Measurements from ENCODE around the gene LETM1. TPM values are rescaled to one million over a fixed set of nuclear protein-coding genes. Genes with fewer than 3 reads are reported as not detected.

LETM1 gene
- total RNA-seq, 1 donor from 2014 or later, result 16.9 TPM

DNA sequence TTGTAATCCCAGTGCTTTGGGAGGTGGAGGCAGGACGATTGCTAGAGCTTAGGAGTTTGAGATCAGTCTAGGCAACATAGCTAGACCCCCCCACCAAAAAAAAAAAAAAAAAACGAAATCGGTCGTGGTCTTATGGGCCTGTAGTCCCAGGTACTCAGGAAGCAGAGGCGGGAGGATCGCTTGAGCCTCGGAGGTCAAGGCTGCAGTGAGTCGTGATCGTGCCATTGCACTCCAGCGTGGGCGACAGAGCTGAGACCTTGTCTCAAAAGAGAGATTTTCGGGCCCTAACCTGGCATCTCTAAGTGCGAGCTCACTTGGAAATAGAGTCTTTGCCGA, 7.0 kb upstream of the LETM1 start:
- H3K9me3 ChIP-seq (ENCODE audit: low read depth), result no peaks in the 10 kb centered on the region
- H3K36me3 ChIP-seq, result no peaks in the 10 kb centered on the region
- Mint-ChIP-seq H3K36me3 (no peaks in the 10 kb centered on the region), H3K4me3 (peak overlapping the region; percentile 76), H3K27me3 (ENCODE audit: insufficient read depth, low read depth) (peaks cover 8% of the 10 kb centered on the region), H3K9me3 (no peaks in the 10 kb centered on the region), H3K4me1 (peaks cover 67% of the 10 kb centered on the region), H3K27ac (peak overlapping the region; percentile 98)
- no peaks in the 10 kb centered on the region for H3K79me2 ChIP-seq (ENCODE audit: low read depth)
- H2AFZ ChIP-seq (replicated peaks), result no peak overlapping the region
- peak overlapping the region; percentile 62 for H3K4me2 ChIP-seq
- TF ChIP-seq EZH2 (IDR thresholded peaks at IDR 0.05) (no peak), EZH2phosphoT487 (IDR thresholded peaks at IDR 0.05) (no peak), CTCF (IDR thresholded peaks at IDR 0.05) (no peak)
- H3K27ac ChIP-seq, result no peak overlapping the region
- no peak for DNase-seq (ENCODE audit: low spot score)
- peaks cover 44% of the 10 kb centered on the region for H3K4me1 ChIP-seq
- no peak overlapping the region for H3K9ac ChIP-seq
- peaks cover 89% of the 10 kb centered on the region for H3K27me3 ChIP-seq
- peaks cover 26% of the 10 kb centered on the region for H4K20me1 ChIP-seq (ENCODE audit: low read depth)
- peaks cover 11% of the 10 kb centered on the region for H3F3A ChIP-seq (ENCODE audit: low read depth)
- H3K4me3 ChIP-seq, result no peak overlapping the region

DNA sequence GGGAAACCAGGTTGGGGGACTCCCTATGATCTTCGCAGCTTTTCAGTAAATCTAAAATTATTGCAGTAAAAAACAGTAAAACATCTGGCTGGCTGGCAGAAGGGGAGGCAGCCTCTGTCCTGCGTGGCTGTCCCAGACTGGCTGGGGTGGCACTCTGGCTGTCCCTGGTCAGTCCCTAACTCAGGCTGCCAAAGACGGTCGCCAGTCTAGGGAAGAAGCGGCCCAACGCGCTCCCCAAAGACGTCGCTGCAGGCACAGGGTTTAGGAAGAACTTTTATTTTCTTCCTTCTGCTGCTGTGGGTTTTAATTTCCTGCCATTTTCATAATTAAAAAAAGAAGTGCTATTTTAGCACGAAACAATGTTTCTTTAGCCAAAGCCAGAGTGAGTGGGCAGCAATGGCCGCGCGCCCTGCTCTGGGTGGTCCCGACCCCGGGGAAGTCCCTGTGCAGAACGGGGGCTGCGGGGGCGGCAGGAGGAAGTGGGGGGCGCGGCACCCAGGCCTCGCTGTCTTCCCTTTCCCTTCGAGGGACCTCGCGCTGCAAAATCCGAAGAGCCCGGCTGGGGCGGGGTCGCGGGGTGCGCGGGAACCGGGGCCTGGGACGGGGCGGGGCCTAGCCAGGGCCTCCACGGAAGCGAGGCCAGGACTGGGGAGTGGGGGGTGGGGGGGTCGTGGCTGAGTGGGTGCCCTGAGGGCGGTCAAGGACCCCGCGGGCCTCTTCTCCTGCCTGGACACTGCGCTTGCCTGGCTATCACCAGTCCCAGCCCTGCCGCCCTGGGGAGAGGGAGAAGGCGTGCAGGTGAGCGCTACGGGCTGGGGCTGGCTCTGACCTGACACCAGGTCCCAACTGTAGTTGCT, 6.3 kb upstream of the LETM1 start:
- Histone ChIP-seq H3K4me2 (peak overlapping the region; percentile 62), H3K4me3 (peak overlapping the region; percentile 24), H3F3A (ENCODE audit: low read depth) (peaks cover 13% of the 10 kb centered on the region), H4K20me1 (ENCODE audit: low read depth) (peaks cover 33% of the 10 kb centered on the region), H2AFZ (replicated peaks) (no peak overlapping the region), H3K27ac (no peak overlapping the region), H3K4me1 (peaks cover 44% of the 10 kb centered on the region), H3K9ac (no peak overlapping the region), H3K79me2 (ENCODE audit: low read depth) (no peaks in the 10 kb centered on the region), H3K36me3 (no peaks in the 10 kb centered on the region), H3K27me3 (peaks cover 89% of the 10 kb centered on the region), H3K9me3 (ENCODE audit: low read depth) (no peaks in the 10 kb centered on the region)
- Mint-ChIP-seq H3K27ac (peak overlapping the region; percentile 98), H3K27me3 (ENCODE audit: insufficient read depth, low read depth) (peaks cover 8% of the 10 kb centered on the region), H3K4me3 (peak overlapping the region; percentile 76), H3K4me1 (peaks cover 66% of the 10 kb centered on the region), H3K9me3 (no peaks in the 10 kb centered on the region), H3K36me3 (no peaks in the 10 kb centered on the region)
- peak; percentile 29 for TF ChIP-seq EZH2phosphoT487 (IDR thresholded peaks at IDR 0.05)
- TF ChIP-seq EZH2 (IDR thresholded peaks at IDR 0.05), result no peak
- DNase-seq (ENCODE audit: low spot score), result no peak

DNA sequence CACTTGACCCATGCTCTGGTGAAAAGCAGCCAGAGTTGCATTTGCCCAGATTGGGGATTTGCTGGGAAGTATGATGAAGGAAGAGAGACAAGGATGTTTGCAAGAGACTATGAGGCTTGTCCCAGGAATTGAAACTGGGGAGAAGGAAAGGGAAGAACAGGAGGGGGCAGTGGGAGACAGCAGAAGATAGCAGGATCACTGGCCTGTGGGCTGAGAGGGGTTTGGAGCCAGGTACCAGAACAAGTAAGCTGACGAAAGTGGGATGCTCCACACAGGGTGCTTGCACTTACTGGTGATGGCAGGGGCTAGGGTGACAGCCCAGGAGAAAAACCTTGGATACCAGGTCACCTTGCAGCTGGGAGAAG, 3.4 kb upstream of the LETM1 start:
- Histone ChIP-seq H3K79me2 (ENCODE audit: low read depth) (peaks cover 12% of the 10 kb centered on the region), H3K27ac (no peak overlapping the region), H3K27me3 (peaks cover 78% of the 10 kb centered on the region), H3K4me3 (no peak overlapping the region), H3K9me3 (ENCODE audit: low read depth) (no peaks in the 10 kb centered on the region), H4K20me1 (ENCODE audit: low read depth) (peaks cover 31% of the 10 kb centered on the region), H3F3A (ENCODE audit: low read depth) (peaks cover 11% of the 10 kb centered on the region), H3K4me1 (peaks cover 27% of the 10 kb centered on the region), H2AFZ (replicated peaks) (no peak overlapping the region), H3K36me3 (no peaks in the 10 kb centered on the region), H3K4me2 (no peak overlapping the region), H3K9ac (no peak overlapping the region)
- Mint-ChIP-seq H3K4me3 (peak overlapping the region; percentile 5), H3K4me1 (peaks cover 53% of the 10 kb centered on the region), H3K36me3 (no peaks in the 10 kb centered on the region), H3K9me3 (no peaks in the 10 kb centered on the region), H3K27me3 (ENCODE audit: insufficient read depth, low read depth) (peaks cover 7% of the 10 kb centered on the region), H3K27ac (peak overlapping the region; percentile 74)
- DNase-seq (ENCODE audit: low spot score), result no peak
- TF ChIP-seq CTCF (IDR thresholded peaks at IDR 0.05) (peak; percentile 18), EZH2 (IDR thresholded peaks at IDR 0.05) (no peak)

- Histone ChIP-seq H4K20me1 (ENCODE audit: low read depth) (peaks cover 28% of the 10 kb centered on the region), H3K36me3 (no peaks in the 10 kb centered on the region), H3K79me2 (ENCODE audit: low read depth) (peaks cover 27% of the 10 kb centered on the region), H3K27ac (no peak overlapping the region), H3K4me2 (no peak overlapping the region), H2AFZ (replicated peaks) (no peak overlapping the region), H3K9ac (no peak overlapping the region), H3F3A (ENCODE audit: low read depth) (peaks cover 6% of the 10 kb centered on the region), H3K4me1 (peaks cover 14% of the 10 kb centered on the region), H3K9me3 (ENCODE audit: low read depth) (no peaks in the 10 kb centered on the region), H3K4me3 (no peak overlapping the region), H3K27me3 (peaks cover 67% of the 10 kb centered on the region)
- H3K9me3 Mint-ChIP-seq, result no peaks in the 10 kb centered on the region
- H3K27me3 Mint-ChIP-seq (ENCODE audit: insufficient read depth, low read depth), result peaks cover 5% of the 10 kb centered on the region
- TF ChIP-seq CTCF (IDR thresholded peaks at IDR 0.05), result no peak
- TF ChIP-seq EZH2 (IDR thresholded peaks at IDR 0.05), result no peak
- no peak for TF ChIP-seq EZH2phosphoT487 (IDR thresholded peaks at IDR 0.05)
- no peak for DNase-seq (ENCODE audit: low spot score)
- H3K4me3 Mint-ChIP-seq, result no peak overlapping the region
- H3K36me3 Mint-ChIP-seq, result peaks cover 4% of the 10 kb centered on the region
- no peak overlapping the region for H3K27ac Mint-ChIP-seq
- peaks cover 45% of the 10 kb centered on the region for H3K4me1 Mint-ChIP-seq
Measured at GRCh38 chr4:1857931-1858330, 2.0 kb upstream of the LETM1 start.

Data from neural progenitor cell (in vitro differentiated cells).